Bronchial epithelial cell (primary cell): ENCODE data around the gene DENND1A. TPM values are rescaled to one million over a fixed set of nuclear protein-coding genes. Genes with fewer than 3 reads are reported as not detected.

Experiments
- DNase-seq: peaks from one replicate; pipeline ENCODE4 v3.0.0-alpha.2; 2010; ENCODE audit warnings: low read depth
- FAIRE-seq: peaks from 2 replicates; lab custom pipeline; 2011; peaks lifted over from hg19 to GRCh38; lab: Jason Lieb, UNC
- H3K27me3 ChIP-seq: 2 replicates; pipeline ENCODE4 v1.5.1; 2011; ENCODE audit warnings: low read length; ENCODE audit not compliant: control insufficient read depth, insufficient read depth
- H3K36me3 ChIP-seq: 2 replicates; pipeline ENCODE4 v1.5.1; 2011; ENCODE audit warnings: low read length; ENCODE audit not compliant: control insufficient read depth, insufficient read depth
- H3K4me3 ChIP-seq: 2 replicates; pipeline ENCODE4 v1.5.1; 2011; ENCODE audit warnings: mild to moderate bottlenecking, low read depth, low read length, control low read depth
- total RNA-seq: library from RNA; depleted of rRNA; stranded (reverse); fragments of >200 nt; gene quantifications from 2 replicates; pipeline ENCODE4 v1.2.1, GENCODE V29; 2014
- TF ChIP-seq, protein P1 (sequence below): IDR thresholded peaks from 2 replicates; pipeline ENCODE4 v1.5.1; 2011; ENCODE audit warnings: mild to moderate bottlenecking, moderate library complexity, low read length, control low read depth, inconsistent platforms; ENCODE audit not compliant: insufficient read depth, severe bottlenecking

DENND1A gene
- total RNA-seq, 1 donor from 2014 or later, result 6.1 TPM

DNA sequence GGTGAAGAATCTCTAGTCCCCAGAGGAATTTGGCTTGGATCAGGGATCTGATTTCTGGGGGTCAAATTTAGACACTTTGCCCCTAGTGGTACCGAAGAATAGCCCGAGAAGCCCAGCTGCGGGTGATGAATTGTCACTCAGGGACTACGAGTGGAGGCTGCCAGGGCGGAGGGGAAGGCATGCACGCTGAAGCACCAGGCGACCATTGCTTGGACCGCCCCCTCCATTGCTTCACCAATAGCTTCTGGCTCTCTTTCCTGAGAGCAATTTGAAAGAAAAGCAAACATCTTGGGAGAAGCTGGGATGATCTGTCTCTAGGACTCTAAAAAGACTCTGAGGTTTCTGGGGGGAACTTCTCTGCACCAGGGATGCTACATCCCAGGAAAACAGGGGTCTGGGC, 436.3 kb downstream of the DENND1A start:
- DNase-seq (no peak), FAIRE-seq (no peak)
- TF ChIP-seq, protein P1, sequence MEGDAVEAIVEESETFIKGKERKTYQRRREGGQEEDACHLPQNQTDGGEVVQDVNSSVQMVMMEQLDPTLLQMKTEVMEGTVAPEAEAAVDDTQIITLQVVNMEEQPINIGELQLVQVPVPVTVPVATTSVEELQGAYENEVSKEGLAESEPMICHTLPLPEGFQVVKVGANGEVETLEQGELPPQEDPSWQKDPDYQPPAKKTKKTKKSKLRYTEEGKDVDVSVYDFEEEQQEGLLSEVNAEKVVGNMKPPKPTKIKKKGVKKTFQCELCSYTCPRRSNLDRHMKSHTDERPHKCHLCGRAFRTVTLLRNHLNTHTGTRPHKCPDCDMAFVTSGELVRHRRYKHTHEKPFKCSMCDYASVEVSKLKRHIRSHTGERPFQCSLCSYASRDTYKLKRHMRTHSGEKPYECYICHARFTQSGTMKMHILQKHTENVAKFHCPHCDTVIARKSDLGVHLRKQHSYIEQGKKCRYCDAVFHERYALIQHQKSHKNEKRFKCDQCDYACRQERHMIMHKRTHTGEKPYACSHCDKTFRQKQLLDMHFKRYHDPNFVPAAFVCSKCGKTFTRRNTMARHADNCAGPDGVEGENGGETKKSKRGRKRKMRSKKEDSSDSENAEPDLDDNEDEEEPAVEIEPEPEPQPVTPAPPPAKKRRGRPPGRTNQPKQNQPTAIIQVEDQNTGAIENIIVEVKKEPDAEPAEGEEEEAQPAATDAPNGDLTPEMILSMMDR, result no peak
- Histone ChIP-seq H3K27me3 (no peaks in the 10 kb centered on the region), H3K36me3 (no peaks in the 10 kb centered on the region), H3K4me3 (no peak overlapping the region)

DNA sequence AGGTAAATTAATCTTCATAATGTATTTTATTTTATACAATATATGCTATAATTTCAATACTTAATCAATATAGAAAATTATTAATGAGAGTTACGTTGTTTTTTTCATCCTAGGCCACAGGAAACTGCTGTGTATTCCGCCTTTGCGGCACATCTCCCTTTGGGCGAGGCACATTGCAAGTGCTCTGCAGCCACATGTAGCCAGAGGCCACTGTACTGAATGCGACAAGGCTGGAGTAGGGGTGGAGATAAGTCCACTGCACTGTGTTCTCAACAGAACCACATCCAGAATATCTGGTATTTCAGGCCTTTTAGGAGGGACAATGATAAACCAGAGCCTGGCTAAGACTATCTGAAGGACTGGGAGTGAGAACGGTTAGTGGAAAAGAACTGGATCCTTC, 439.2 kb downstream of the DENND1A start:
- H3K4me3 ChIP-seq, result no peak overlapping the region
- no peak for FAIRE-seq
- H3K27me3 ChIP-seq, result no peaks in the 10 kb centered on the region
- TF ChIP-seq, protein P1, result no peak
- H3K36me3 ChIP-seq, result no peaks in the 10 kb centered on the region
- DNase-seq, result no peak

DNA sequence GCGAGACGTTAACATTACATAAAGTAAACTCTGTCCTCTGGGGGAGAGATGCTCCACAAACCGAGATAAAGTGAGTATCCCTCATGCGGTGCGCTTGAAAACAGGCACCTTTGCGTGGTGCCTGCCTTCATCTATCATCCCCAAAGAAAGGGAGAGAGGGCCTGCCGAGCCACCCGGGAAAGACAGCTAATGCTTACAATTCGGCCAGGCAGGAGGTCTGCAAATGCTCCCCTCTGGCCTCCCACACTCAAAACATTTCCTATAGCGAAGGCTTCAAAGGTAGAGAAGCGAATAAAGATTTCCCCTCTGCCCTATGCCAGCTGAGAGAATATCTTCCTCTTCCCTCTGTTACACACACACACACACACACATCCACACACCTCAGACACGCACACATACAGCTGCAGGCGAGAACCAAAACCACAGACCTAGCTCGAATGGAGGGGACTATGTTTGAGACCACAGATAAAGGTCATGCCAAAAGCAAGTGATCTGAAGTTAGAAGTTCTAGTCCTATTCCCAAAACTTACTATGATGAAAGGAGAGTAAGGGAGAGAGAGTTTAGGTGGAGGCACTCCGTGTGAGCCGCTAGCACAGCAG, 441.1 kb downstream of the DENND1A start:
- Histone ChIP-seq H3K4me3 (no peak overlapping the region), H3K27me3 (no peaks in the 10 kb centered on the region), H3K36me3 (no peaks in the 10 kb centered on the region)
- TF ChIP-seq, protein P1, result no peak
- FAIRE-seq (no peak), DNase-seq (no peak)

DNA sequence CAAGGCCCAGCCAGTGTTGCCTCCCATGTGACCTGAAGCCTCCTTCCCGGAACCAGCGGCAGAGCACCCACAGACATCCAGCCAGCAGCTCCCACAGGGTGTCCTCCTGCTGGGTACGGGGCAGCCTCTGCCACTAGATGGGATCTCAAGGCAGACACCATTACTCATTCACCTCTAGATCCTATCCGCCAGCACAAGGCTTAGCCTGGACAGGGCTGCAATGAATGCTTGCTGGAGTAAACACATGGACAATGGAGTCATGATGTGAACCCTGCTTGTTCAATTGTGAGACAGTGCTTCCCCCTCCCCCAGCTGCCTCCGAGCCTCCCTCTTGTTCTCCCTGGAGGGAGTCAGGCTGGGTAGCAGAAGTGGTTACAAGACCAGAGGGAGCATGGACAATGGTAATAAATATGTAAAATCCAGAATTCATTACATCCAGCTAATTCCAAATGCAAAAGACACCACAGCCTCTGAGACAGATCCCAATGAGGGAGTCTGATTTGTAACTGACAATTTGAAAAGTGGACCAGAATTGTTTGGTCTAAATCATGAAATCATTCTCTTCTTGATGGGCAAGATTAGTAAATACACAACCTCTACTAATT, 441.9 kb downstream of the DENND1A start:
- Histone ChIP-seq H3K36me3 (no peaks in the 10 kb centered on the region), H3K4me3 (no peak overlapping the region), H3K27me3 (no peaks in the 10 kb centered on the region)
- TF ChIP-seq, protein P1, result no peak
- no peak for FAIRE-seq
- no peak for DNase-seq

DNA sequence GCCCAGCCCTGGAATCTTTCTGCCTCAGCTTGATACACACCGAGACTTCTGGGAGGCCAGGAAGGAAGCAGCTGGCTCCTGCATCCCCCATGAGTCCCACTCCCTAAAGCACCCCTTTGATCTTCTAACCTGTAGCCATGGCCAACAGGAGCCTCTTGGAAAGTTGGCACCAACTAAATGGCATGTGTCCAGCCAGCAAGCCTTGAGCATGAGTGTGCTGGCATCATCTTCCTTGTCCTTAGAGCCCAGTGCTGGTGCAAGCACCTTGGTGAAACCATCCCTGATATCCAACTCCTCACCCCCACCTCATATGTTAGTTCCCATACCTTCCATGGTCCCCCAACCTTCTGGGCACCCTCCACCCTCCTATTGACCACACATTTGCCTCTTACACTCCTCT, 443.5 kb downstream of the DENND1A start:
- TF ChIP-seq, protein P1, result no peak
- FAIRE-seq, result no peak
- no peak for DNase-seq
- Histone ChIP-seq H3K27me3 (no peaks in the 10 kb centered on the region), H3K36me3 (no peaks in the 10 kb centered on the region), H3K4me3 (no peak overlapping the region)

DNA sequence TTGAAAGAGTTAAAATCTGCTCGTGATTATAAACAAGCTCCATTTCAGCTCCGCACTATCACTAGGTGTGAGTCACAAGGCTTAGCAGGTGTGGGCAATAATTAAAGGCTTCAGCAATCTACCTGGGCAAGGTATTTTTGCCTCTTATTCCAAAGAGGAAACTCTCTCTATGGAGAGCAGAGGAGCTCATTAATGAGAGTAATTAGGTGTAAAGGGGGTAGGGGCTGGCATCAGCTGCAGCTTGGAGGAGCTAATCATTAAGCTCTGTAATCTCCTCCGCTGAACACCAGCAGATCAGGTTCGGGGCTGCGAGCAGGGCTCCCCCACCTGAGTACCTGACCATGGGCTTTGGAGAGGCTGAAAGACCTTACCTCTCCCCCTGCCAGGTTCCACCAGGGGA, 444.7 kb downstream of the DENND1A start:
- peak; percentile 15 for DNase-seq
- TF ChIP-seq, protein P1, result no peak
- H3K4me3 ChIP-seq, result no peak overlapping the region
- no peaks in the 10 kb centered on the region for H3K27me3 ChIP-seq
- no peak for FAIRE-seq
- no peaks in the 10 kb centered on the region for H3K36me3 ChIP-seq
